ENCODE results near the gene MEFV. TPM values are rescaled to one million over a fixed set of nuclear protein-coding genes. Genes with fewer than 3 reads are reported as not detected.

MEFV gene
- total and polyA plus RNA-seq, 2 of the 13 experiments (the other 11 are each of a cell fraction or from before 2014, with no cell fraction given): 0.22 TPM; not detected in 1

- H3K4me3 ChIP-seq (replicated peaks in 1 of 3; ENCODE audit: insufficient read depth in 1 of 3, low read depth in 2 of 3, low read length in 3 of 3): no peak overlapping the region
- ChIA-PET POLR2A (no interaction called here), CTCF (ENCODE audit: low intra/inter-chr PET ratio, low total read pairs) (no interaction called here)
- no peak for TF ChIP-seq DNMT3B (CRISPR knock-in tag; conservative IDR thresholded peaks at IDR 0.05)
- no peak for TF ChIP-seq WIZ (CRISPR knock-in tag; IDR thresholded peaks at IDR 0.05)
- no peak for TF ChIP-seq ZNF777 (CRISPR knock-in tag; IDR thresholded peaks at IDR 0.05)
- no peak for TF ChIP-seq EP300 (IDR thresholded peaks at IDR 0.05; ENCODE audit: low read depth in 2 of 2, low read length in 2 of 2)
- TF ChIP-seq EP300 (CRISPR knock-in tag; IDR thresholded peaks at IDR 0.05; ENCODE audit: borderline replicate concordance): no peak
- TF ChIP-seq NR0B2 (CRISPR knock-in tag; IDR thresholded peaks at IDR 0.05): no peak
- TF ChIP-seq CBX5 (CRISPR knock-in tag; IDR thresholded peaks at IDR 0.05; ENCODE audit: borderline replicate concordance): no peak
- no peak for TF ChIP-seq HES4 (CRISPR knock-in tag; IDR thresholded peaks at IDR 0.05; ENCODE audit: borderline replicate concordance)
- no peak for TF ChIP-seq ZIK1 (CRISPR knock-in tag; IDR thresholded peaks at IDR 0.05; ENCODE audit: borderline replicate concordance, low read depth)
- TF ChIP-seq NBN (conservative IDR thresholded peaks at IDR 0.05): no peak
- no peak for TF ChIP-seq SRY (CRISPR knock-in tag; IDR thresholded peaks at IDR 0.05)
- no peak for TF ChIP-seq SUZ12 (IDR thresholded peaks at IDR 0.05; ENCODE audit: low read depth, low read length)
- TF ChIP-seq IKZF1 (IDR thresholded peaks at IDR 0.05): no peak
- TF ChIP-seq ZBTB2 (CRISPR knock-in tag; IDR thresholded peaks at IDR 0.05; ENCODE audit: low read depth): no peak
- no peak for TF ChIP-seq UBTF (CRISPR knock-in tag; IDR thresholded peaks at IDR 0.05)
- no peak for TF ChIP-seq SP4 (CRISPR knock-in tag; IDR thresholded peaks at IDR 0.05)
- TF ChIP-seq SNAPC4 (CRISPR knock-in tag; IDR thresholded peaks at IDR 0.05): no peak
- no peaks in the 10 kb centered on the region for H3K9me3 ChIP-seq (ENCODE audit: low read length)
- DNase-seq (ENCODE audit: low spot score) (no peak), FAIRE-seq (no peak), ATAC-seq (no peak)
- no TSS peak for BruUV-seq (replicated peaks)
- H3K9ac ChIP-seq (ENCODE audit: insufficient read depth, low read depth, low read length): no peak overlapping the region
- H3K4me2 ChIP-seq (ENCODE audit: low read depth, low read length): no peak overlapping the region
- H4K20me1 ChIP-seq (ENCODE audit: insufficient read depth, low read length): peaks cover 12% of the 10 kb centered on the region
- H2AFZ ChIP-seq (ENCODE audit: low read length): no peak overlapping the region
- H3K27ac ChIP-seq (ENCODE audit: extremely low read length, insufficient read depth, low read length): no peak overlapping the region
- WGBS (ENCODE audit: low lambda C conversion rate): 99% methylated on average over 16 of the region's 16 CpGs
- no peaks in the 10 kb centered on the region for H3K27me3 ChIP-seq (ENCODE audit: control insufficient read depth in 1 of 2, insufficient read depth in 2 of 2, low read length in 2 of 2)
- peaks cover 62% of the 10 kb centered on the region for H3K79me2 ChIP-seq (ENCODE audit: insufficient read depth, low read length)
- peaks cover 24 to 59% of the 10 kb centered on the region in 2 experiments for H3K36me3 ChIP-seq (replicated peaks in 1 of 2; ENCODE audit: control insufficient read depth in 1 of 2, insufficient read depth in 2 of 2, low read length in 2 of 2)
- intact Hi-C loops (cut with micrococcal nuclease; ENCODE audit: unreplicated experiment) (no loop called here), in situ Hi-C loops (cut with HindIII; ENCODE audit: extremely low pct_ligation_motif_present, low pct_unique_long_range_greater_than_20kb) (no loop called here)
- H3K4me1 ChIP-seq (ENCODE audit: insufficient read depth, low read length): peaks cover 32% of the 10 kb centered on the region
These were observed 33.7 kb upstream of the MEFV start for GRCh38 chr16:3289998-3290673.
